SK-N-SH treated with all-trans-retinoic acid at 6 μM for 48 hours (cell line): Measurements from ENCODE around the gene GAL3ST1.

ENCODE experiments used
- ARNTL ChIP-seq: fragments of 450-650 bp; formaldehyde crosslinking; IDR thresholded peaks from 2 replicates; pipeline ENCODE4 v1.5.0; 2020; ENCODE audit warnings: low read depth, mild to moderate bottlenecking, moderate library complexity, borderline replicate concordance
- GLIS3 ChIP-seq: fragments of 250-450 bp; sonication (Bioruptor Pico); IDR thresholded peaks from 2 replicates; pipeline ENCODE4 v1.5.0; 2020; ENCODE audit warnings: mild to moderate bottlenecking, moderate library complexity
- ISL1 ChIP-seq: fragments of 250-450 bp; sonication (Bioruptor Pico); IDR thresholded peaks from 2 replicates; pipeline ENCODE4 v2.1.2; 2022; ENCODE audit warnings: mild to moderate bottlenecking, moderate library complexity
- OSR1 ChIP-seq: fragments of 250-450 bp; sonication (Bioruptor Pico); IDR thresholded peaks from 2 replicates; pipeline ENCODE4 v1.8.0; 2022; ENCODE audit warnings: moderate library complexity, mild to moderate bottlenecking, inconsistent platforms
- PATZ1 ChIP-seq: fragments of 250-450 bp; sonication (Bioruptor Pico); IDR thresholded peaks from 2 replicates; pipeline ENCODE4 v1.8.0; 2020; ENCODE audit warnings: mild to moderate bottlenecking, moderate library complexity, borderline replicate concordance
- PPARA ChIP-seq: fragments of 250-450 bp; sonication (Bioruptor Pico); IDR thresholded peaks from 2 replicates; pipeline ENCODE4 v1.5.0; 2020; ENCODE audit warnings: mild to moderate bottlenecking, borderline replicate concordance
- RARB ChIP-seq: fragments of 250-450 bp; sonication (Bioruptor Pico); IDR thresholded peaks from 2 replicates; pipeline ENCODE4 v1.8.0; 2021; ENCODE audit warnings: mild to moderate bottlenecking, moderate library complexity
- SNAI2 ChIP-seq: fragments of 250-450 bp; sonication (Bioruptor Pico); IDR thresholded peaks from 2 replicates; pipeline ENCODE4 v1.5.0; 2020; ENCODE audit warnings: mild to moderate bottlenecking, moderate library complexity
- TOX ChIP-seq: fragments of 250-450 bp; sonication (Bioruptor Pico); IDR thresholded peaks from 2 replicates; pipeline ENCODE4 v1.8.0; 2021; ENCODE audit warnings: mild to moderate bottlenecking, moderate library complexity, borderline replicate concordance
- ZC3H10 ChIP-seq: fragments of 250-450 bp; sonication (Bioruptor Pico); IDR thresholded peaks from 2 replicates; pipeline ENCODE4 v1.5.1; 2021; ENCODE audit warnings: mild to moderate bottlenecking, moderate library complexity
- ZFP3 ChIP-seq: fragments of 250-450 bp; sonication (Bioruptor Pico); IDR thresholded peaks from 2 replicates; pipeline ENCODE4 v1.5.0; 2020; ENCODE audit warnings: mild to moderate bottlenecking, moderate library complexity
- ZFP30 ChIP-seq: fragments of 450-650 bp; formaldehyde crosslinking; IDR thresholded peaks from 2 replicates; pipeline ENCODE4 v1.5.0; 2022; ENCODE audit warnings: mild to moderate bottlenecking, moderate library complexity
- ZNF70 ChIP-seq: fragments of 450-650 bp; formaldehyde crosslinking; IDR thresholded peaks from 2 replicates; pipeline ENCODE4 v1.5.0; 2020; ENCODE audit warnings: mild to moderate bottlenecking, moderate library complexity
- TF ChIP-seq, protein P1 (sequence below): fragments of 250-450 bp; sonication (Bioruptor Pico); IDR thresholded peaks from 2 replicates; pipeline ENCODE4 v1.5.1; 2020; ENCODE audit warnings: low read depth, mild to moderate bottlenecking, moderate library complexity

- no peak for TF ChIP-seq ZFP3 (CRISPR knock-in tag)
- no peak for TF ChIP-seq TOX (CRISPR knock-in tag)
- TF ChIP-seq ARNTL, result no peak
- TF ChIP-seq OSR1 (CRISPR knock-in tag), result no peak
- TF ChIP-seq, protein P1, sequence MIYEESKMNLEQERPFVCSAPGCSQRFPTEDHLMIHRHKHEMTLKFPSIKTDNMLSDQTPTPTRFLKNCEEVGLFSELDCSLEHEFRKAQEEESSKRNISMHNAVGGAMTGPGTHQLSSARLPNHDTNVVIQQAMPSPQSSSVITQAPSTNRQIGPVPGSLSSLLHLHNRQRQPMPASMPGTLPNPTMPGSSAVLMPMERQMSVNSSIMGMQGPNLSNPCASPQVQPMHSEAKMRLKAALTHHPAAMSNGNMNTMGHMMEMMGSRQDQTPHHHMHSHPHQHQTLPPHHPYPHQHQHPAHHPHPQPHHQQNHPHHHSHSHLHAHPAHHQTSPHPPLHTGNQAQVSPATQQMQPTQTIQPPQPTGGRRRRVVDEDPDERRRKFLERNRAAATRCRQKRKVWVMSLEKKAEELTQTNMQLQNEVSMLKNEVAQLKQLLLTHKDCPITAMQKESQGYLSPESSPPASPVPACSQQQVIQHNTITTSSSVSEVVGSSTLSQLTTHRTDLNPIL (CRISPR knock-in tag), result no peak
- TF ChIP-seq ZNF70 (CRISPR knock-in tag), result no peak
- TF ChIP-seq ISL1 (CRISPR knock-in tag), result no peak
- TF ChIP-seq PATZ1 (CRISPR knock-in tag), result no peak
- no peak for TF ChIP-seq PPARA (CRISPR knock-in tag)
- TF ChIP-seq ZC3H10 (CRISPR knock-in tag), result no peak
- no peak for TF ChIP-seq GLIS3 (CRISPR knock-in tag)
- TF ChIP-seq RARB, result no peak
- no peak for TF ChIP-seq ZFP30 (CRISPR knock-in tag)
- no peak for TF ChIP-seq SNAI2
These were observed 6.4 kb upstream of the GAL3ST1 start for GRCh38 chr22:30580896-30581295.
